Measurements from ENCODE around the gene TNFSF12. TPM values are rescaled to one million over a fixed set of nuclear protein-coding genes. Genes with fewer than 3 reads are reported as not detected.

TNFSF12 gene
- total and polyA plus RNA-seq, 9 of the 15 experiments (the other 6 are each of a cell fraction or from before 2014, with no cell fraction given), result 0.03 to 0.95 (median 0.19) TPM; not detected in 3

GRCh38 chr17:7560172-7561027, 11.5 kb downstream of the TNFSF12 start:
- DNase-seq (ENCODE audit: extremely low read depth in 1 of 4, low spot score in 3 of 4), result peak; percentile 51 to 75 (median 59)
- WGBS (ENCODE audit: insufficient coverage, low coverage, missing lambda C conversion rate), result 25% methylated on average over 18 of the region's 22 CpGs
- H2AFZ ChIP-seq (ENCODE audit: low read depth, low read length), result peak overlapping the region; percentile 51
- H3K9ac ChIP-seq (ENCODE audit: insufficient read depth in 1 of 2, low read depth in 2 of 2, low read length in 2 of 2), result peak overlapping the region; percentile 85 to 95
- ATAC-seq, result peak; percentile 82
- H4K20me1 ChIP-seq (replicated peaks; ENCODE audit: control insufficient read depth, insufficient read depth, low read length), result no peaks in the 10 kb centered on the region
- ChIA-PET CTCF (ENCODE audit: low intra/inter-chr PET ratio) (interaction anchor here (0.6 to 2.3 kb wide), 4 partner anchors 34 to 236 kb away, joined by 3 to 16 read pairs (median 6); no protein-coding TSS in a partner anchor), POLR2A (interaction anchor here (0.5 to 1.5 kb wide), 16 partner anchors 10 to 230 kb away, joined by 3 to 9 read pairs (median 4); partner anchors contain the start of genes CD68, TP53 and WRAP53)
- H3K79me2 ChIP-seq (ENCODE audit: control insufficient read depth, insufficient read depth, low read length), result peaks cover 33% of the 10 kb centered on the region
- in situ Hi-C loops (cut with MboI), result loop anchor here (25.0 kb wide), 1 partner anchor 523 kb away; the partner anchor contains the start of genes SLC16A11 and SLC16A13
- FAIRE-seq, result peak; percentile 69
- peaks cover 10 to 52% of the 10 kb centered on the region in 2 experiments; a peak in 4 of 5 replicates for H3K4me1 ChIP-seq (replicated peaks in 1 of 2; ENCODE audit: control insufficient read depth in 2 of 2, insufficient read depth in 2 of 2, low read length in 2 of 2)
- H3K27ac ChIP-seq (ENCODE audit: extremely low read depth, low read depth, low read length), result peak overlapping the region; percentile 16; the same call in 1 of the 3 replicates
- H3K9me3 ChIP-seq (replicated peaks; ENCODE audit: control insufficient read depth, insufficient read depth, low read depth, low read length), result no peaks in the 10 kb centered on the region
- BruUV-seq (replicated peaks), result no TSS peak
- peaks cover 25% of the 10 kb centered on the region; the same call in 2 of the 3 replicates for H3K36me3 ChIP-seq (ENCODE audit: control insufficient read depth, insufficient read depth, low read length)
- peak overlapping the region; percentile 98 for H3K4me2 ChIP-seq (ENCODE audit: insufficient read depth, low read length)
- no peaks in the 10 kb centered on the region for H3K27me3 ChIP-seq (ENCODE audit: control insufficient read depth in 2 of 2, insufficient read depth in 2 of 2, low read length in 2 of 2)
- intact Hi-C loops (cut with micrococcal nuclease), result loop anchor here (1.0 to 5.0 kb wide), 3 partner anchors 46 to 203 kb away; partner anchors contain the start of genes POLR2A and TMEM95
- H3K9me1 ChIP-seq (ENCODE audit: control insufficient read depth, insufficient read depth, low read length), result no peaks in the 10 kb centered on the region
- peak overlapping the region; percentile 76; the same call in 1 of the 2 replicates for H3K4me3 ChIP-seq
- TF ChIP-seq ZNF445 (CRISPR knock-in tag; IDR thresholded peaks at IDR 0.05; ENCODE audit: low read depth), result no peak
- no peak for TF ChIP-seq RBFOX2 (IDR thresholded peaks at IDR 0.05; ENCODE audit: low read depth, low read length)
- TF ChIP-seq SMARCE1 (IDR thresholded peaks at IDR 0.05), result no peak
- TF ChIP-seq AFF1 (IDR thresholded peaks at IDR 0.05; ENCODE audit: low read depth in 1 of 2, partially characterized antibody in 2 of 2), result peak in 1 of 2 experiments; percentile 25
- TF ChIP-seq TFAP4 (CRISPR knock-in tag; IDR thresholded peaks at IDR 0.05; ENCODE audit: borderline replicate concordance), result peak; percentile 29; the same call in 1 of the 2 replicates
- TF ChIP-seq CBX1 (IDR thresholded peaks at IDR 0.05; ENCODE audit: low read depth), result no peak
- peak; percentile 59 for TF ChIP-seq ZFX (CRISPR knock-in tag; IDR thresholded peaks at IDR 0.05)
- peak; percentile 66 to 73 (median 72) for TF ChIP-seq CTCF (IDR thresholded peaks at IDR 0.05 in 2 of 3, conservative IDR thresholded peaks at IDR 0.05 in 1 of 3; ENCODE audit: insufficient read depth in 2 of 3, low read depth in 1 of 3, low read length in 3 of 3)
